ENCODE data around the gene MEX3C. TPM values are rescaled to one million over a fixed set of nuclear protein-coding genes. Genes with fewer than 3 reads are reported as not detected.

MEX3C gene
- total RNA-seq, 1 donor from 2014 or later, result 94.7 TPM

GRCh38 chr18:51185075-51185474, 12.4 kb downstream of the MEX3C start:
- no peak for DNase-seq (ENCODE audit: low spot score)
- H3K4me1 ChIP-seq, result peaks cover 11% of the 10 kb centered on the region
- no peaks in the 10 kb centered on the region for H3F3A ChIP-seq (ENCODE audit: low read depth)
- no peaks in the 10 kb centered on the region for H3K9me3 ChIP-seq (ENCODE audit: low read depth)
- no peak overlapping the region for H3K4me3 ChIP-seq
- no peak overlapping the region for H3K4me2 ChIP-seq
- Mint-ChIP-seq H3K27me3 (ENCODE audit: insufficient read depth, low read depth) (no peaks in the 10 kb centered on the region), H3K36me3 (peaks cover 71% of the 10 kb centered on the region), H3K4me1 (no peaks in the 10 kb centered on the region), H3K9me3 (peaks cover 42% of the 10 kb centered on the region), H3K4me3 (no peak overlapping the region), H3K27ac (no peak overlapping the region)
- H3K79me2 ChIP-seq (ENCODE audit: low read depth), result peaks cover 100% of the 10 kb centered on the region
- no peaks in the 10 kb centered on the region for H3K27me3 ChIP-seq
- H4K20me1 ChIP-seq (ENCODE audit: low read depth), result peaks cover 88% of the 10 kb centered on the region
- H2AFZ ChIP-seq (replicated peaks), result no peak overlapping the region
- no peak overlapping the region for H3K27ac ChIP-seq
- H3K36me3 ChIP-seq, result no peaks in the 10 kb centered on the region
- H3K9ac ChIP-seq, result no peak overlapping the region
- TF ChIP-seq EZH2 (IDR thresholded peaks at IDR 0.05), result no peak
- TF ChIP-seq, protein P1, sequence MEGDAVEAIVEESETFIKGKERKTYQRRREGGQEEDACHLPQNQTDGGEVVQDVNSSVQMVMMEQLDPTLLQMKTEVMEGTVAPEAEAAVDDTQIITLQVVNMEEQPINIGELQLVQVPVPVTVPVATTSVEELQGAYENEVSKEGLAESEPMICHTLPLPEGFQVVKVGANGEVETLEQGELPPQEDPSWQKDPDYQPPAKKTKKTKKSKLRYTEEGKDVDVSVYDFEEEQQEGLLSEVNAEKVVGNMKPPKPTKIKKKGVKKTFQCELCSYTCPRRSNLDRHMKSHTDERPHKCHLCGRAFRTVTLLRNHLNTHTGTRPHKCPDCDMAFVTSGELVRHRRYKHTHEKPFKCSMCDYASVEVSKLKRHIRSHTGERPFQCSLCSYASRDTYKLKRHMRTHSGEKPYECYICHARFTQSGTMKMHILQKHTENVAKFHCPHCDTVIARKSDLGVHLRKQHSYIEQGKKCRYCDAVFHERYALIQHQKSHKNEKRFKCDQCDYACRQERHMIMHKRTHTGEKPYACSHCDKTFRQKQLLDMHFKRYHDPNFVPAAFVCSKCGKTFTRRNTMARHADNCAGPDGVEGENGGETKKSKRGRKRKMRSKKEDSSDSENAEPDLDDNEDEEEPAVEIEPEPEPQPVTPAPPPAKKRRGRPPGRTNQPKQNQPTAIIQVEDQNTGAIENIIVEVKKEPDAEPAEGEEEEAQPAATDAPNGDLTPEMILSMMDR (IDR thresholded peaks at IDR 0.05), result no peak
- TF ChIP-seq EZH2phosphoT487 (IDR thresholded peaks at IDR 0.05), result no peak

- TF ChIP-seq, protein P1 (IDR thresholded peaks at IDR 0.05), result no peak
- no peak for TF ChIP-seq EZH2 (IDR thresholded peaks at IDR 0.05)
- TF ChIP-seq EZH2phosphoT487 (IDR thresholded peaks at IDR 0.05), result no peak
- Mint-ChIP-seq H3K27me3 (ENCODE audit: insufficient read depth, low read depth) (no peaks in the 10 kb centered on the region), H3K4me3 (no peak overlapping the region), H3K4me1 (no peaks in the 10 kb centered on the region), H3K27ac (no peak overlapping the region), H3K9me3 (peaks cover 46% of the 10 kb centered on the region), H3K36me3 (peaks cover 74% of the 10 kb centered on the region)
- Histone ChIP-seq H3K9ac (no peak overlapping the region), H2AFZ (replicated peaks) (no peak overlapping the region), H3K4me3 (no peak overlapping the region), H3K4me1 (peaks cover 11% of the 10 kb centered on the region), H3F3A (ENCODE audit: low read depth) (no peaks in the 10 kb centered on the region), H3K36me3 (no peaks in the 10 kb centered on the region), H3K9me3 (ENCODE audit: low read depth) (no peaks in the 10 kb centered on the region), H3K27ac (no peak overlapping the region), H3K79me2 (ENCODE audit: low read depth) (peaks cover 100% of the 10 kb centered on the region), H3K27me3 (no peaks in the 10 kb centered on the region), H4K20me1 (ENCODE audit: low read depth) (peaks cover 88% of the 10 kb centered on the region), H3K4me2 (no peak overlapping the region)
- no peak for DNase-seq (ENCODE audit: low spot score)
These were observed 13.4 kb downstream of the MEX3C start for GRCh38 chr18:51184091-51184457.

DNA sequence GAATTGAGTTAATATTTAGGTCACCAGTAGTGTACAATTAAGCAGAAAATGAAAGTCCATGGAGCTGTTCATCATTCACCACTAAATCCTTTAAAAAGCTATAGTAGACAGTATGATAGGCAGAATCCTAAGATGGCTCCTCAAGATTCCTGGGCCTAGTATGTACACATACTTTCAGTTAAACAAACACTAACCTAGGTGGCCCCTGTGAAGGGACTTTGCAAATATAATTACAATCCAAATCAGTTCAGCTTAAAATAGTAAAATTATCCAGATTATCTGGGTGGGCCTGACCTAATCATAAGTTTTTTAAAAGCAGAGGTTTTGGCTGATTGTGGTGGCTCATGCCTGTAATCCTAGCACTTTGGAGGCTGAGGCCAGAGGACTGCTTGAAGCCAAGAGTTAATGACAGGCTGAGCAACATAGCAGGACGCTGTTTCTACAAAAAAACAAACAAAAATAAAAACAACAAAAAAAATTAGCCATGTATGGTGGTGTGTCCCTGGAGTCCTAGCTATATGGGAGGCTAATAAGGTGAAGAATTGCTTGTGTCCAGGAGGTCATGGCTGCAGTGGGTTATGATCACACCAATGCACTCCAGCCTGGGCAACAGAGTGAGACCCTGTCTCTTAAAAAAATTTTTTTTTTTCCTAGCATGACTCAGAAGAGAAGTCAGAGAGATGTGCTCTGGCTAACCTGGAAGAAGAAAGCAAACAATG, 13.9 kb downstream of the MEX3C start:
- H3K27ac ChIP-seq, result no peak overlapping the region
- H2AFZ ChIP-seq (replicated peaks), result no peak overlapping the region
- DNase-seq (ENCODE audit: low spot score), result no peak
- H3K9me3 Mint-ChIP-seq, result peaks cover 46% of the 10 kb centered on the region
- peaks cover 70% of the 10 kb centered on the region for H3K36me3 Mint-ChIP-seq
- H3K4me2 ChIP-seq, result no peak overlapping the region
- TF ChIP-seq EZH2 (IDR thresholded peaks at IDR 0.05) (no peak), EZH2phosphoT487 (IDR thresholded peaks at IDR 0.05) (no peak)
- TF ChIP-seq, protein P1 (IDR thresholded peaks at IDR 0.05), result no peak
- H3K27ac Mint-ChIP-seq, result no peak overlapping the region
- H3K27me3 Mint-ChIP-seq (ENCODE audit: insufficient read depth, low read depth), result no peaks in the 10 kb centered on the region
- H3K4me1 ChIP-seq, result peaks cover 11% of the 10 kb centered on the region
- H3K27me3 ChIP-seq, result no peaks in the 10 kb centered on the region
- H3K4me1 Mint-ChIP-seq, result no peaks in the 10 kb centered on the region
- H3K4me3 Mint-ChIP-seq, result no peak overlapping the region
- no peaks in the 10 kb centered on the region for H3K9me3 ChIP-seq (ENCODE audit: low read depth)
- H3K36me3 ChIP-seq, result no peaks in the 10 kb centered on the region
- no peak overlapping the region for H3K9ac ChIP-seq
- no peak overlapping the region for H3K4me3 ChIP-seq
- peaks cover 100% of the 10 kb centered on the region for H3K79me2 ChIP-seq (ENCODE audit: low read depth)
- H3F3A ChIP-seq (ENCODE audit: low read depth), result no peaks in the 10 kb centered on the region
- peaks cover 88% of the 10 kb centered on the region for H4K20me1 ChIP-seq (ENCODE audit: low read depth)
